K562 (cell line): Measurements from ENCODE around the gene CFAP92. TPM values are rescaled to one million over a fixed set of nuclear protein-coding genes. Genes with fewer than 3 reads are reported as not detected.
A peak's percentile ranks its signal among the peaks of the same experiment; 100 is the strongest.

ENCODE experiments used
- ATAC-seq: fragments of 200-7000 bp; cut with Tn5 transposase; 3 replicates; pipeline ENCODE4 v1.9.1; 2020; ENCODE audit warnings: moderate library complexity
- BruUV-seq: library from RNA; stranded (reverse); fragments of 400-500 nt; replicated peaks from 2 replicates; lab custom pipeline; 2021; lab: Mats Ljungman, UMichigan
- CTCF ChIA-PET: fragments of 300-600 bp; formaldehyde crosslinking; extraction: SDS; loops from one replicate; lab custom pipeline; 2021; ENCODE audit warnings: low intra/inter-chr PET ratio; lab: Yijun Ruan, JAX
- POLR2A ChIA-PET: fragments of 300-600, 350-650 bp; sonication (Branson Sonifier 250); formaldehyde crosslinking; extraction: SDS; loops from one replicate; lab custom pipeline; 2021; ENCODE audit warnings: antibody characterized with exemption, inconsistent platforms; lab: Yijun Ruan, JAX
- DNase-seq, 4 experiments: peaks; one replicate each; pipeline versions ENCODE4 v3.0.0 to v3.0.0-alpha.2; 2011 to 2018; ENCODE audit warnings: low spot score in 3 of 4, mixed read lengths in 3 of 4; ENCODE audit errors: extremely low read depth in 1 of 4
- FAIRE-seq: peaks from 2 replicates; lab custom pipeline; 2011; peaks lifted over from hg19 to GRCh38; lab: Jason Lieb, UNC
- H2AFZ ChIP-seq: 2 replicates; pipeline ENCODE4 v1.6.0; 2011; ENCODE audit warnings: low read depth, low read length, control low read depth, inconsistent platforms
- H3K27ac ChIP-seq: fragments of 200-600 bp; 3 replicates; pipeline ENCODE4 v1.8.0; 2011; ENCODE audit warnings: low read depth, mild to moderate bottlenecking, control low read depth, inconsistent platforms, low read length, moderate library complexity, mixed read lengths; ENCODE audit errors: extremely low read depth
- H3K27me3 ChIP-seq, 2 experiments: fragments of 300-600 bp in 1 of 2; 2 replicates in 1 of 2; 3 replicates in 1 of 2; pipeline versions ENCODE4 v1.6.0 to v1.8.0; 2011; ENCODE audit warnings: inconsistent platforms in 2 of 2, low read length in 2 of 2, mild to moderate bottlenecking in 1 of 2, mixed read lengths in 1 of 2, moderate library complexity in 1 of 2; ENCODE audit not compliant: control insufficient read depth in 2 of 2, insufficient read depth in 2 of 2
- H3K36me3 ChIP-seq: fragments of 300-600 bp; 3 replicates; pipeline ENCODE4 v1.8.0; 2011; ENCODE audit warnings: mild to moderate bottlenecking, low read length, inconsistent platforms; ENCODE audit not compliant: control insufficient read depth, insufficient read depth
- H3K4me1 ChIP-seq, 2 experiments: fragments of 200-600 bp in 1 of 2; replicated peaks in 1 of 2; 2 replicates in 1 of 2; 3 replicates in 1 of 2; pipeline versions ENCODE4 v1.5.1 to v1.8.0; 2011; ENCODE audit warnings: inconsistent platforms in 2 of 2, low read length in 2 of 2, mild to moderate bottlenecking in 1 of 2, mixed read lengths in 1 of 2, moderate library complexity in 1 of 2; ENCODE audit not compliant: control insufficient read depth in 2 of 2, insufficient read depth in 2 of 2
- H3K4me2 ChIP-seq: 2 replicates; pipeline ENCODE4 v1.6.1; 2011; ENCODE audit warnings: low read length, control low read depth, inconsistent platforms, mixed read lengths; ENCODE audit not compliant: insufficient read depth
- H3K4me3 ChIP-seq: fragments of 200-600 bp; sonication (generic), shearing (Covaris generic); 2 replicates; pipeline ENCODE4 v1.5.1; 2016; ENCODE audit warnings: control low read depth, inconsistent platforms
- H3K79me2 ChIP-seq: fragments of 200-600 bp; 3 replicates; pipeline ENCODE4 v1.8.0; 2011; ENCODE audit warnings: low read length, inconsistent platforms; ENCODE audit not compliant: control insufficient read depth, insufficient read depth
- H3K9ac ChIP-seq, 2 experiments: 2 replicates each; pipeline versions ENCODE4 v1.6.0 to v1.6.1; 2011; ENCODE audit warnings: low read depth in 2 of 2, low read length in 2 of 2, control low read depth in 1 of 2, inconsistent platforms in 1 of 2, mild to moderate bottlenecking in 1 of 2, mixed read lengths in 1 of 2; ENCODE audit not compliant: insufficient read depth in 1 of 2
- H3K9me1 ChIP-seq: one replicate; pipeline ENCODE4 v1.6.0; 2011; ENCODE audit warnings: inconsistent platforms, mild to moderate bottlenecking, low read length, moderate library complexity; ENCODE audit not compliant: control insufficient read depth, insufficient read depth
- H3K9me3 ChIP-seq: replicated peaks from 2 replicates; pipeline ENCODE4 v1.5.1; 2011; ENCODE audit warnings: low read depth, low read length, inconsistent platforms; ENCODE audit not compliant: control insufficient read depth, insufficient read depth
- H4K20me1 ChIP-seq: replicated peaks from 2 replicates; pipeline ENCODE4 v1.6.1; 2011; ENCODE audit warnings: low read length, inconsistent platforms, mixed read lengths; ENCODE audit not compliant: control insufficient read depth, insufficient read depth
- ATF1 ChIP-seq, 2 experiments: fragments of 450-650 bp in 1 of 2; IDR thresholded peaks; 2 replicates each; pipeline ENCODE4 v1.6.1; 2016; ENCODE audit warnings: missing compliant biosample characterization in 1 of 2, missing genetic modification characterization in 1 of 2
- CBFB ChIP-seq: sonication (generic); formaldehyde crosslinking; IDR thresholded peaks from 2 replicates; pipeline ENCODE4 v1.4.0; 2020; ENCODE audit warnings: mild to moderate bottlenecking, missing genetic modification reagents
- FUS ChIP-seq: fragments of 200-400 bp; formaldehyde crosslinking; optimal IDR thresholded peaks from 2 replicates; pipeline ENCODE3; 2017; ENCODE audit warnings: low read depth, low read length
- HIVEP1 ChIP-seq: fragments of 250-450 bp; sonication (Bioruptor Pico); IDR thresholded peaks from 2 replicates; pipeline ENCODE4 v1.4.0; 2020; ENCODE audit warnings: mild to moderate bottlenecking
- PRDM10 ChIP-seq: fragments of 450-650 bp; IDR thresholded peaks from 2 replicates; pipeline ENCODE4 v1.6.1; 2018; ENCODE audit not compliant: partially characterized antibody
- RBM25 ChIP-seq: fragments of 200-400 bp; formaldehyde crosslinking; IDR thresholded peaks from 2 replicates; pipeline ENCODE4 v1.6.1; 2018; ENCODE audit warnings: low read length, low read depth, moderate library complexity; ENCODE audit not compliant: severe bottlenecking
- SRSF7 ChIP-seq: fragments of 200-400 bp; formaldehyde crosslinking; optimal IDR thresholded peaks from 2 replicates; pipeline ENCODE3; 2017; ENCODE audit warnings: mild to moderate bottlenecking, low read depth, low read length
- ZNF121 ChIP-seq: sonication (generic); formaldehyde crosslinking; conservative IDR thresholded peaks from 2 replicates; pipeline ENCODE4 v1.8.0; 2022; ENCODE audit warnings: missing genetic modification reagents
- ZNF217 ChIP-seq: sonication (generic); formaldehyde crosslinking; IDR thresholded peaks from 2 replicates; pipeline ENCODE4 v1.8.0; 2022; ENCODE audit warnings: mild to moderate bottlenecking, missing genetic modification reagents
- ZNF280B ChIP-seq: fragments of 250-450 bp; sonication (Bioruptor Pico); IDR thresholded peaks from 2 replicates; pipeline ENCODE4 v1.5.1; 2021; ENCODE audit warnings: mild to moderate bottlenecking
- ZNF778 ChIP-seq: fragments of 450-650 bp; formaldehyde crosslinking; IDR thresholded peaks from 2 replicates; pipeline ENCODE4 v1.4.0; 2020; ENCODE audit warnings: mild to moderate bottlenecking, moderate library complexity
- WGBS: fragments of 100-300 bp; shearing (Covaris generic); methylation state at CpG from one replicate; pipeline ENCODE4 v1.1.6; 2016; ENCODE audit warnings: low coverage, mixed read lengths; ENCODE audit not compliant: insufficient coverage; ENCODE audit errors: missing lambda C conversion rate; 5-methylcytosine and 5-hydroxymethylcytosine counted together
- in situ Hi-C: fragments of 300-500 bp; cut with MboI; formaldehyde crosslinking; loops from 4 replicates; pipeline ENCODE4 v1.15.0; 2018; ENCODE audit warnings: inconsistent platforms, mixed read lengths
- intact Hi-C: fragments of 100-400 bp; cut with micrococcal nuclease; formaldehyde crosslinking; loops from 2 replicates; pipeline ENCODE4 v1.14.2; 2022
- polyA plus RNA-seq, 8 experiments: library from polyadenylated mRNA; depleted of rRNA in 4 of 8; stranded (reverse) in 5 of 8; unstranded in 3 of 8; fragments of >200 nt; fragmentation: Nextera tagmentation in 2 of 8; fragmentation: Illumina TruSeq in 1 of 8; extraction: Ambion mirVana in 2 of 8; extraction: Trizol in 1 of 8; gene quantifications; 2 replicates each; pipeline versions ENCODE4 v1.2.1 to v1.2.3, GENCODE V29; 2011 to 2014; ENCODE audit warnings: inconsistent platforms in 1 of 8, missing spikeins in 1 of 8
- total RNA-seq, 7 experiments: library from RNA; depleted of rRNA in 6 of 7; stranded (reverse); fragments of >200 nt in 6 of 7; fragmentation: Illumina TruSeq in 2 of 7; extraction: Trizol in 2 of 7; gene quantifications; 2 replicates each; pipeline versions ENCODE4 v1.2.1 to v1.2.3, GENCODE V29; 2011 to 2021; ENCODE audit warnings: low replicate concordance in 1 of 7

CFAP92 gene
- total and polyA plus RNA-seq, 9 of the 15 experiments (the other 6 are each of a cell fraction or from before 2014, with no cell fraction given): 0.06 to 0.62 (median 0.36) TPM

- WGBS: 59% methylated on average over 2 of the region's 4 CpGs
- no peak overlapping the region for H3K27ac ChIP-seq
- H3K9me3 ChIP-seq: no peaks in the 10 kb centered on the region
- ATAC-seq (no peak), FAIRE-seq (no peak), DNase-seq (no peak)
- H3K27me3 ChIP-seq: no peaks in the 10 kb centered on the region
- no peaks in the 10 kb centered on the region for H3K9me1 ChIP-seq
- no peak overlapping the region for H3K4me2 ChIP-seq
- ChIA-PET CTCF (no interaction called here), POLR2A (interaction anchor here (0.5 kb wide), 1 partner anchor 1886 kb away, joined by 4 read pairs; no protein-coding TSS in a partner anchor)
- no peaks in the 10 kb centered on the region for H3K79me2 ChIP-seq
- in situ Hi-C loops: no loop called here
- peaks cover 4 to 11% of the 10 kb centered on the region in 2 experiments; a peak in 4 of 5 replicates for H3K4me1 ChIP-seq
- intact Hi-C loops: no loop called here
- TF ChIP-seq ATF1 (CRISPR knock-in tag; IDR thresholded peaks at IDR 0.05) (no peak), ATF1 (tag; IDR thresholded peaks at IDR 0.05) (no peak), ZNF778 (CRISPR knock-in tag) (no peak), ZNF121 (CRISPR knock-in tag) (0 out of 2 replicates have a peak, but pooled peaks have one; percentile 36), SRSF7 (no peak), ZNF280B (CRISPR knock-in tag) (no peak), PRDM10 (peak; percentile 58), HIVEP1 (CRISPR knock-in tag) (no peak), ZNF217 (no peak), CBFB (CRISPR knock-in tag) (no peak), FUS (no peak), RBM25 (peak; percentile 13)
- BruUV-seq: no TSS peak
- no peak overlapping the region for H3K9ac ChIP-seq
- no peaks in the 10 kb centered on the region for H4K20me1 ChIP-seq
- H3K4me3 ChIP-seq: no peak overlapping the region
- H3K36me3 ChIP-seq: no peaks in the 10 kb centered on the region
- H2AFZ ChIP-seq: peak overlapping the region; percentile 39; the same call in 1 of the 2 replicates
These were observed 121.6 kb downstream of the CFAP92 start for GRCh38 chr3:128872282-128872681.
